ENCODE results near the gene GSTO2.

- TF ChIP-seq CTCF (IDR thresholded peaks at IDR 0.05; ENCODE audit: low read length) = no peak
- no peak for TF ChIP-seq EZH2 (IDR thresholded peaks at IDR 0.05; ENCODE audit: borderline replicate concordance, low read length)
These were observed 55.9 kb downstream of the GSTO2 start for GRCh38 chr10:104324931-104325330.
